Endothelial cell of umbilical vein (primary cell): ENCODE measurements around the gene NEDD4. TPM values are rescaled to one million over a fixed set of nuclear protein-coding genes. Genes with fewer than 3 reads are reported as not detected.

Source experiments
- BruUV-seq: library from RNA; stranded (reverse); fragments of 400-500 nt; replicated peaks from 2 replicates; lab custom pipeline; 2021; lab: Mats Ljungman, UMichigan
- CTCF ChIA-PET: fragments of 300-600, 350-600 bp; sonication (Branson Sonifier 250); formaldehyde crosslinking; loops from one replicate; lab custom pipeline; 2021; ENCODE audit warnings: antibody characterized with exemption, inconsistent platforms; lab: Charles Lee
- POLR2A ChIA-PET: fragments of 300-600, 350-600 bp; sonication (Branson Sonifier 250); formaldehyde crosslinking; loops from one replicate; lab custom pipeline; 2021; ENCODE audit warnings: antibody characterized with exemption, inconsistent platforms; lab: Charles Lee
- DNase-seq: peaks from one replicate; pipeline ENCODE4 v3.0.0-alpha.2; 2011; ENCODE audit warnings: low read depth, low spot score
- FAIRE-seq: peaks from 2 replicates; lab custom pipeline; 2011; peaks lifted over from hg19 to GRCh38; lab: Jason Lieb, UNC
- H2AFZ ChIP-seq: 2 replicates; pipeline ENCODE4 v1.6.0; 2012; ENCODE audit warnings: low read depth, low read length, control low read depth, inconsistent platforms
- H3K27ac ChIP-seq: 2 replicates; pipeline ENCODE4 v1.5.1; 2011; ENCODE audit warnings: low read depth, mild to moderate bottlenecking, control low read depth, low read length, moderate library complexity; ENCODE audit not compliant: insufficient read depth
- H3K27me3 ChIP-seq, 2 experiments: 2 replicates each; pipeline versions ENCODE4 v1.6.0 to v1.6.1; 2011; ENCODE audit warnings: low read length in 2 of 2, mixed read lengths in 1 of 2; ENCODE audit not compliant: control insufficient read depth in 2 of 2, insufficient read depth in 2 of 2
- H3K36me3 ChIP-seq, 2 experiments: 2 replicates in 1 of 2; 3 replicates in 1 of 2; pipeline ENCODE4 v1.5.1; 2011; ENCODE audit warnings: low read length in 2 of 2, mild to moderate bottlenecking in 1 of 2, moderate library complexity in 1 of 2; ENCODE audit not compliant: control insufficient read depth in 2 of 2, insufficient read depth in 2 of 2; ENCODE audit errors: extremely low read depth in 1 of 2
- H3K4me1 ChIP-seq: 3 replicates; pipeline ENCODE4 v1.5.1; 2011; ENCODE audit warnings: mild to moderate bottlenecking, low read length; ENCODE audit not compliant: control insufficient read depth, insufficient read depth; ENCODE audit errors: extremely low read depth
- H3K4me2 ChIP-seq: 2 replicates; pipeline ENCODE4 v1.6.1; 2011; ENCODE audit warnings: low read length, control low read depth, mixed read lengths; ENCODE audit not compliant: insufficient read depth
- H3K4me3 ChIP-seq, 3 experiments: fragments of 200-600 bp in 1 of 3; sonication (generic), shearing (Covaris generic) in 1 of 3; replicated peaks in 1 of 3; 2 replicates each; pipeline ENCODE4 v1.5.1; 2011 to 2016; ENCODE audit warnings: control low read depth in 3 of 3, low read length in 3 of 3, mild to moderate bottlenecking in 2 of 3, inconsistent platforms in 1 of 3, low read depth in 1 of 3, moderate library complexity in 1 of 3; ENCODE audit not compliant: insufficient read depth in 1 of 3
- H3K79me2 ChIP-seq: 2 replicates; pipeline ENCODE4 v1.6.0; 2012; ENCODE audit warnings: low read length, inconsistent platforms; ENCODE audit not compliant: control insufficient read depth, insufficient read depth
- H3K9ac ChIP-seq: replicated peaks from 2 replicates; pipeline ENCODE3; 2011; ENCODE audit warnings: low read length, control low read depth; ENCODE audit not compliant: insufficient read depth; ENCODE audit errors: extremely low read depth
- H3K9me1 ChIP-seq: replicated peaks from 3 replicates; pipeline ENCODE4 v1.6.0; 2011; ENCODE audit warnings: mild to moderate bottlenecking, low read length; ENCODE audit not compliant: control insufficient read depth, insufficient read depth; ENCODE audit errors: extremely low read depth
- H3K9me3 ChIP-seq: replicated peaks from 2 replicates; pipeline ENCODE4 v1.5.1; 2012; ENCODE audit warnings: low read length, inconsistent platforms; ENCODE audit not compliant: control insufficient read depth, insufficient read depth
- H4K20me1 ChIP-seq: replicated peaks from 2 replicates; pipeline ENCODE3; 2011; ENCODE audit warnings: mild to moderate bottlenecking, low read length; ENCODE audit not compliant: control insufficient read depth, insufficient read depth; ENCODE audit errors: extremely low read depth
- EZH2 ChIP-seq: IDR thresholded peaks from 2 replicates; pipeline ENCODE4 v1.6.1; 2012; ENCODE audit warnings: borderline replicate concordance, low read depth, mild to moderate bottlenecking, moderate library complexity, low read length, inconsistent platforms; ENCODE audit not compliant: severe bottlenecking
- FOS ChIP-seq: IDR thresholded peaks from 2 replicates; pipeline ENCODE4 v1.6.1; 2011; ENCODE audit warnings: mild to moderate bottlenecking, low read length, moderate library complexity, borderline replicate concordance; ENCODE audit not compliant: insufficient read depth
- GATA2 ChIP-seq: IDR thresholded peaks from 2 replicates; pipeline ENCODE4 v1.7.0; 2011; ENCODE audit warnings: low read depth, mild to moderate bottlenecking, moderate library complexity, mixed read lengths, low read length; ENCODE audit not compliant: insufficient read length, insufficient read depth
- JUN ChIP-seq: IDR thresholded peaks from 2 replicates; pipeline ENCODE4 v1.6.1; 2011; ENCODE audit warnings: borderline replicate concordance, low read depth; ENCODE audit not compliant: insufficient read length, insufficient read depth
- MYC ChIP-seq: IDR thresholded peaks from one replicate; pipeline ENCODE4 v1.6.1; 2011; ENCODE audit warnings: mild to moderate bottlenecking, low read depth, low read length
- POLR2A ChIP-seq: IDR thresholded peaks from 2 replicates; pipeline ENCODE4 v1.6.1; 2012; ENCODE audit warnings: low read depth, mild to moderate bottlenecking, control low read depth, low read length
- POLR2AphosphoS5 ChIP-seq: IDR thresholded peaks from 2 replicates; pipeline ENCODE4 v1.6.1; 2012; ENCODE audit warnings: low read depth, mild to moderate bottlenecking, control low read depth, low read length, moderate library complexity; ENCODE audit not compliant: insufficient read depth
- dilution Hi-C: fragments of 300-500 bp; cut with MboI; formaldehyde crosslinking; loops from one replicate; pipeline ENCODE4 v1.15.0; 2019; ENCODE audit warnings: low sequenced_read_pairs; ENCODE audit not compliant: extremely low pct_ligation_motif_present
- intact Hi-C: fragments of 100-400 bp; cut with micrococcal nuclease; formaldehyde crosslinking; loops from one replicate; pipeline ENCODE4 v1.10.0; 2022
- polyA plus RNA-seq, 4 experiments: library from polyadenylated mRNA; depleted of rRNA in 3 of 4; stranded (reverse) in 3 of 4; unstranded in 1 of 4; fragments of >200 nt; gene quantifications; 2 replicates each; pipeline versions ENCODE4 v1.2.1 to v1.2.3, GENCODE V29; 2011 to 2012; ENCODE audit warnings: missing spikeins in 1 of 4
- total RNA-seq: library from RNA; stranded (reverse); gene quantifications from 2 replicates; pipeline ENCODE4 v1.2.3, GENCODE V29; 2021
- TF ChIP-seq, protein P1 (sequence below), 2 donors: IDR thresholded peaks; 1 replicate in 1 of 2; 2 replicates in 1 of 2; pipeline ENCODE4 v1.5.1; 2011; ENCODE audit warnings: low read length in 2 of 2, mild to moderate bottlenecking in 2 of 2, moderate library complexity in 2 of 2, control low read depth in 1 of 2, inconsistent platforms in 1 of 2, low read depth in 1 of 2; ENCODE audit not compliant: insufficient read depth in 1 of 2; ENCODE audit errors: extremely low read depth in 1 of 2
- TF ChIP-seq, protein P2 (sequence below): IDR thresholded peaks from 2 replicates; pipeline ENCODE4 v1.6.1; 2011; ENCODE audit not compliant: insufficient read depth, insufficient read length

NEDD4 gene
- total and polyA plus RNA-seq, 2 donors (not counting 3 experiments of a cell fraction or from before 2014, with no cell fraction given): 9.2 to 39.0 TPM

DNA sequence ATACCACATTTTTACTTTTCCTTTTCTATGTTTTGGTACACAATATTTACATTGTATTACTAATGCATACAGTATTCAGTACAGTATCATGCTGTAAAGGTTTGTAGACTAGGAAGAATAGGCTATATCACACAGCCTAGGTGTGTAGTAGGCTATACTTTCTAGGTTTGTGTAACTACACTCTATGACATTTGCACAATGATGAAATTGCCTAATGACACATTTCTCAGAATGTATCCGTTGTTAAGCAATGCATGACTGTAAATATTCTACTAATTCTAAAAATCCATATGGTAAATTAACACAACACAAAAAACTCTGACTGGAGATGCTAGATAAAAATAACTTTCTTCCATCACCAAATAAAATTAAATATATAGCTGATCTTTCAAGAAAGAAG lies 16.2 kb downstream of the NEDD4 start:
- Histone ChIP-seq H3K36me3 (no peaks in the 10 kb centered on the region), H3K27ac (no peak overlapping the region), H3K27me3 (no peaks in the 10 kb centered on the region), H3K4me2 (no peak overlapping the region), H3K4me1 (no peaks in the 10 kb centered on the region), H3K4me3 (no peak overlapping the region), H3K9ac (no peak overlapping the region), H4K20me1 (peaks cover 2% of the 10 kb centered on the region), H3K9me1 (no peaks in the 10 kb centered on the region), H3K9me3 (no peaks in the 10 kb centered on the region), H3K79me2 (peaks cover 58% of the 10 kb centered on the region), H2AFZ (no peak overlapping the region)
- ChIA-PET POLR2A (no interaction called here), CTCF (interaction anchor here (1.1 kb wide), 1 partner anchor 17 kb away, joined by 4 read pairs; no protein-coding TSS in a partner anchor)
- no peak for TF ChIP-seq GATA2
- TF ChIP-seq POLR2AphosphoS5: no peak
- no peak for TF ChIP-seq JUN
- TF ChIP-seq, protein P1, sequence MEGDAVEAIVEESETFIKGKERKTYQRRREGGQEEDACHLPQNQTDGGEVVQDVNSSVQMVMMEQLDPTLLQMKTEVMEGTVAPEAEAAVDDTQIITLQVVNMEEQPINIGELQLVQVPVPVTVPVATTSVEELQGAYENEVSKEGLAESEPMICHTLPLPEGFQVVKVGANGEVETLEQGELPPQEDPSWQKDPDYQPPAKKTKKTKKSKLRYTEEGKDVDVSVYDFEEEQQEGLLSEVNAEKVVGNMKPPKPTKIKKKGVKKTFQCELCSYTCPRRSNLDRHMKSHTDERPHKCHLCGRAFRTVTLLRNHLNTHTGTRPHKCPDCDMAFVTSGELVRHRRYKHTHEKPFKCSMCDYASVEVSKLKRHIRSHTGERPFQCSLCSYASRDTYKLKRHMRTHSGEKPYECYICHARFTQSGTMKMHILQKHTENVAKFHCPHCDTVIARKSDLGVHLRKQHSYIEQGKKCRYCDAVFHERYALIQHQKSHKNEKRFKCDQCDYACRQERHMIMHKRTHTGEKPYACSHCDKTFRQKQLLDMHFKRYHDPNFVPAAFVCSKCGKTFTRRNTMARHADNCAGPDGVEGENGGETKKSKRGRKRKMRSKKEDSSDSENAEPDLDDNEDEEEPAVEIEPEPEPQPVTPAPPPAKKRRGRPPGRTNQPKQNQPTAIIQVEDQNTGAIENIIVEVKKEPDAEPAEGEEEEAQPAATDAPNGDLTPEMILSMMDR (IDR thresholded peaks at IDR 0.05; ENCODE audit: extremely low read depth in 1 of 2, insufficient read depth in 1 of 2, low read depth in 1 of 2, low read length in 2 of 2): no peak
- TF ChIP-seq, protein P2, sequence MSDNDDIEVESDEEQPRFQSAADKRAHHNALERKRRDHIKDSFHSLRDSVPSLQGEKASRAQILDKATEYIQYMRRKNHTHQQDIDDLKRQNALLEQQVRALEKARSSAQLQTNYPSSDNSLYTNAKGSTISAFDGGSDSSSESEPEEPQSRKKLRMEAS: no peak
- TF ChIP-seq FOS: no peak
- no peak for TF ChIP-seq EZH2
- no peak for TF ChIP-seq POLR2A
- no peak for TF ChIP-seq MYC
- DNase-seq: no peak
- FAIRE-seq: no peak
- dilution Hi-C loops (no loop called here), intact Hi-C loops (no loop called here)
- BruUV-seq: no TSS peak
